ENCODE results near the gene SSTR3. TPM values are rescaled to one million over a fixed set of nuclear protein-coding genes. Genes with fewer than 3 reads are reported as not detected.
A peak's percentile ranks its signal among the peaks of the same experiment; 100 is the strongest.

SSTR3 gene
- total RNA-seq, 1 donor from 2014 or later, result 0.69 TPM

DNA sequence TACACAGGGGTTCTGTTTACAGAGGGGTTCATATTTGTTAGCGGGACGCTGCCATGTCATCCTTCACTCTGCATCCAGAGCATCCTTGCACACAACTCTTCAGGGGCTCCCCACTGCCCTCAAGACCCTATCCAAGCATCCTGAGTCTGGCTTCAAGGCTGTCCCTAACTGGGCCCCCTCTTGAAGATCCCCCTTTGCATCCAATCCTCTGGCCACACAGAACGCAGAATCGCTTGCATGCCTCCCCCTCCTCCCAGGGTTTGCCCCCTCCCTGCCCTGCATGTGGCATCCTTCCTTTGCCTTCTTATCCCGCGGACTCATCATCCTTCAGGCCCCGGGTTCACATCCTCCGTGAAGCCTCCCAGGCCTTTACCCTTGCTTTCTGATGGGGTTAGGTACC is 42.9 kb downstream of the SSTR3 start:
- Mint-ChIP-seq H3K27me3 (ENCODE audit: low read depth) (no peaks in the 10 kb centered on the region), H3K4me1 (peaks cover 11% of the 10 kb centered on the region), H3K4me3 (no peak overlapping the region), H3K27ac (no peak overlapping the region), H3K9me3 (no peaks in the 10 kb centered on the region), H3K36me3 (no peaks in the 10 kb centered on the region)
- TF ChIP-seq, protein P1, sequence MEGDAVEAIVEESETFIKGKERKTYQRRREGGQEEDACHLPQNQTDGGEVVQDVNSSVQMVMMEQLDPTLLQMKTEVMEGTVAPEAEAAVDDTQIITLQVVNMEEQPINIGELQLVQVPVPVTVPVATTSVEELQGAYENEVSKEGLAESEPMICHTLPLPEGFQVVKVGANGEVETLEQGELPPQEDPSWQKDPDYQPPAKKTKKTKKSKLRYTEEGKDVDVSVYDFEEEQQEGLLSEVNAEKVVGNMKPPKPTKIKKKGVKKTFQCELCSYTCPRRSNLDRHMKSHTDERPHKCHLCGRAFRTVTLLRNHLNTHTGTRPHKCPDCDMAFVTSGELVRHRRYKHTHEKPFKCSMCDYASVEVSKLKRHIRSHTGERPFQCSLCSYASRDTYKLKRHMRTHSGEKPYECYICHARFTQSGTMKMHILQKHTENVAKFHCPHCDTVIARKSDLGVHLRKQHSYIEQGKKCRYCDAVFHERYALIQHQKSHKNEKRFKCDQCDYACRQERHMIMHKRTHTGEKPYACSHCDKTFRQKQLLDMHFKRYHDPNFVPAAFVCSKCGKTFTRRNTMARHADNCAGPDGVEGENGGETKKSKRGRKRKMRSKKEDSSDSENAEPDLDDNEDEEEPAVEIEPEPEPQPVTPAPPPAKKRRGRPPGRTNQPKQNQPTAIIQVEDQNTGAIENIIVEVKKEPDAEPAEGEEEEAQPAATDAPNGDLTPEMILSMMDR (IDR thresholded peaks at IDR 0.05; ENCODE audit: unreplicated experiment), result no peak
- DNase-seq (ENCODE audit: low spot score in 2 of 2, unreplicated experiment in 2 of 2), result no peak

DNA sequence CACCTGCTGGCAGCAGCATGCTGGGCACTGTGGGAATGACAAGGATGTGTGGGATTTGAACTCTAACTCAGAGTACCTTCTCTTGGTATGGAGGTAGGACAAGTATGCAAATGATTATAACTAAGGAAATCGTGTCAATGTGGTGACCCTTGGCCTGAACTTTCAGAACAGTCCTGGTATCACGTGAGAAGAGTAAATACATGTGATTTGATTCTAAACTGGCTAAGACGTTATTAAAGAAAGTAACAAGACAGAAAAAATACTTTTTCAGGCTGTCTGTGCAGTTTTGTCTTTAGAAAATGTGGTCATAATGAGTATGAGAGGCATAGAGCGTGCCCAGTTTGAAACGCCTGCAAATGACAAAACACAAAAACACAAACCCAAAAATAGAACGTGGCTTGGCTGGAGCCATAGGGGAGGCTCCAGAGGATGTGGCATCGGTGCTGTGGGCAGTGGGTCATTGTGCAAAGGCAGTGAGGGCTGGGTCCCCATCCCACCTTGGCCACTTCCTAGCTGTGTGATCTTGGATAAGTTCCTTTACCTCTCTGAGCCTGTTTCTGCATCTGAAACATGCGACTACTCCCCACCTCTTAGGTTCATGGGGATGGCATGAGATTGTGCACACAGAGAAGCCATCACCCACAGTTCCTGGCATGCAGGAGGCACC is 44.2 kb downstream of the SSTR3 start:
- H3K27me3 Mint-ChIP-seq (ENCODE audit: low read depth), result no peaks in the 10 kb centered on the region
- TF ChIP-seq, protein P1 (IDR thresholded peaks at IDR 0.05; ENCODE audit: unreplicated experiment), result no peak
- no peak for DNase-seq (ENCODE audit: low spot score in 2 of 2, unreplicated experiment in 2 of 2)
- no peaks in the 10 kb centered on the region for H3K9me3 Mint-ChIP-seq
- no peak overlapping the region for H3K4me3 Mint-ChIP-seq
- H3K27ac Mint-ChIP-seq, result no peak overlapping the region
- H3K4me1 Mint-ChIP-seq, result peaks cover 11% of the 10 kb centered on the region
- no peaks in the 10 kb centered on the region for H3K36me3 Mint-ChIP-seq

DNA sequence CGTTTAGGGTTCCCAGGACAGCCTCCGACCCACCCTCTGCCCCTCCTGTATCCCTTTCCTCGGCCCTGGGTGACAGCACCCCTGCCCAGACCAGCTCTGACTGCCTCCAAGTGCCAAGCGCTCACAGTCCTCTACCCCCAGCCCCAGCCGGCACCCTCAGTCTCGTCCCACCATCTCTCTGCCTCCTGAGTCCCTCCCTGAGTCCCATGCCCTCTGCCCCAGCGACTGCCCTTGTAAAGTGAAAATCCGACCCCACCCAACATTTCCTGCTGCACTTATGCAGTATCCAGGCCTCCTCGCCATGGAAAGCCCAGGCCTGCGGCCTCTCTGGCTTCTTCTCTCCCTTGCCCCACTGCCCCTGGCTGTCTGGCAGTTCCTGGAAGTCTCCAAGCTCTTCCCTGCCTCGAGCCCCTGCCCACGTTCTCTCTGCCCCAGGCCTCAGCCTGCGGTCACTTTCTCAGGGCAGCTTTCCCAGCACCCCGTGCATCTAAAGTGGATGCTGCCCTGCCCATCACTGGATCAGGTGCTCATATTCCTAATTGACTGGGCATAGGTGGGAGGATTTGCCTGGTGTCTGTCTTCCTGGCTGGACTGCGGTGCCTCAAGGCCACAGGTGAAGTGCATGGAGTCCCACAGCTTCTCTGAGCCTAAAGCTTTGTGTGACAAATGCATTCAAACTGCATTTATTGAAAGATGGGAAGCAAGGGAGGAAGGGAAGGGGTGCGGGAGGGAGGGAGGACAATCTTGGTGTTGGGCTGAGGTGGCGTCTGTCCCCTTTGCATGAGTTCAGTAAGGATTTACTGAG is 44.9 kb downstream of the SSTR3 start:
- H3K9me3 Mint-ChIP-seq, result no peaks in the 10 kb centered on the region
- H3K4me3 Mint-ChIP-seq, result no peak overlapping the region
- no peaks in the 10 kb centered on the region for H3K36me3 Mint-ChIP-seq
- no peak overlapping the region for H3K27ac Mint-ChIP-seq
- TF ChIP-seq, protein P1 (IDR thresholded peaks at IDR 0.05; ENCODE audit: unreplicated experiment), result no peak
- H3K27me3 Mint-ChIP-seq (ENCODE audit: low read depth), result no peaks in the 10 kb centered on the region
- H3K4me1 Mint-ChIP-seq, result peaks cover 11% of the 10 kb centered on the region
- no peak for DNase-seq (ENCODE audit: low spot score in 2 of 2, unreplicated experiment in 2 of 2)

DNA sequence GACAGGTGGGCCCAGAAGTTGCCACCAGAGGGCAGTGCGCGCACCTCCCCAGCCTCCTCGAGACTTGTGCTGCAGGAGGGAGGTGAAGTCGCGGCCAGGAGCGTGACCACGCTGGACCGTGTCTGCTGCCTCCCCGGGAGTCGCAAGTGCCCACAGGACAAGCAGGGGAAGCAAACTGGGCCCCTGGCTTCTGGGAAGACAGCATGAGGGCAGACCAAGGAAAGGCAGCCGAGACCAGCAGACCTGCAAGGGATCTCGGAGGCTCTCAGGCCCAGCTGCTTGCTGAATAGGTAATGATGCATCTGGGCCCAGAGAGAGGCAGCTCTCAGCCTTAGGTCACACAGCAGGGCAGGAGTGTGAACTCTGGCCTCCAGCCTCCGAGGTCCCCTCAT is 45.6 kb downstream of the SSTR3 start:
- H3K9me3 Mint-ChIP-seq, result no peaks in the 10 kb centered on the region
- H3K36me3 Mint-ChIP-seq, result no peaks in the 10 kb centered on the region
- H3K4me1 Mint-ChIP-seq, result peaks cover 9% of the 10 kb centered on the region
- no peaks in the 10 kb centered on the region for H3K27me3 Mint-ChIP-seq (ENCODE audit: low read depth)
- no peak overlapping the region for H3K4me3 Mint-ChIP-seq
- H3K27ac Mint-ChIP-seq, result no peak overlapping the region
- DNase-seq (ENCODE audit: low spot score in 2 of 2, unreplicated experiment in 2 of 2), result peak; percentile 70 to 85
- TF ChIP-seq, protein P1 (IDR thresholded peaks at IDR 0.05; ENCODE audit: unreplicated experiment), result peak; percentile 87

DNA sequence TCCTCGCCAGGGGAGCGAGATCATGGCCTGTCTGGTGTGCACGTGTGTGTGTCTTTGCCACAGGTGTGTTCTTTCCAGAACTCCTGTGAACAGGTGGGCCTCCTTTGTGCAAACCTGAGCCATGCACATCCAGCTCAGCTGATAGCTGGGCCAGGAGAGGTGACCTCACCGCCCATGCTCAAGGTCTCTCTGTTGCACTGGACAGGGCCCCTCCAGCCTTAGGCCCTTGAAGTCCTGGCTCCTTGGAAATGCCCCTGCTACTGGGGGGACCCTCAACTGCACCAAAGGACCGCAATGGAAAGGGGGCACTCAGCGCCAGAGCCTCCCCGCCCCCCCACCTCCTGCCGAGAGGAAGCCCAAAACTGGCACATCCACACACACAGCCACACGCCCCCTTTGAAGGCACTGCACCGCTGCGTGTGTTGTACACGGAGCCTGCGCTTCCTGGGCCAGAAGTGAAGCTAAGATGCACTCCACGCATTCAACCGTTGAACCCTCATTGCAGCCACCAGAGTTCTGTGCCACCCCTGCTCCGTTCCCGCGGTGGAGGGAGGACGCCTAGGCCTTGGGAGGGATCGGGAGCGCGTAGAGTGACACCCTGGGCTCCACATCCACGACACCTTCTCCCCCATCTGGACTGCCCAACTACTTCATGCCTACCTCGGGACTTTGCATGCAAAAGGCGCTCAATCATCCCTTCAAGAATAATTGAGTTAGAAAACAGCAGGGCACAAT is 46.2 kb downstream of the SSTR3 start:
- Mint-ChIP-seq H3K27ac (no peak overlapping the region), H3K9me3 (no peaks in the 10 kb centered on the region), H3K36me3 (no peaks in the 10 kb centered on the region), H3K4me1 (peaks cover 3% of the 10 kb centered on the region), H3K27me3 (ENCODE audit: low read depth) (no peaks in the 10 kb centered on the region), H3K4me3 (no peak overlapping the region)
- TF ChIP-seq, protein P1 (IDR thresholded peaks at IDR 0.05; ENCODE audit: unreplicated experiment), result no peak
- no peak for DNase-seq (ENCODE audit: low spot score in 2 of 2, unreplicated experiment in 2 of 2)
